ENCODE results near the gene SPTBN1. TPM values are rescaled to one million over a fixed set of nuclear protein-coding genes. Genes with fewer than 3 reads are reported as not detected.

The SPTBN1 gene
- total RNA-seq, 2 donors from 2014 or later: 415 to 524 TPM

- no peak for ATAC-seq (ENCODE audit: insufficient number of reproducible peaks, low FRiP score, low read depth)
These were observed 256.4 kb downstream of the SPTBN1 start for GRCh38 chr2:54712516-54712915.

GRCh38 chr2:54714996-54715395 is 258.9 kb downstream of the SPTBN1 start:
- no peaks in the 10 kb centered on the region for H3K9me3 ChIP-seq
- no peak for DNase-seq (ENCODE audit: low spot score)
- ATAC-seq (ENCODE audit: insufficient number of reproducible peaks, low FRiP score, low read depth): no peak
- H3K27ac ChIP-seq: no peak overlapping the region
- H3K4me1 ChIP-seq (ENCODE audit: control insufficient read depth in 1 of 2, low read depth in 2 of 2): no peaks in the 10 kb centered on the region
- H3K27me3 ChIP-seq (replicated peaks; ENCODE audit: insufficient read depth): no peaks in the 10 kb centered on the region
- no peak overlapping the region for H3K4me3 ChIP-seq
- no peaks in the 10 kb centered on the region for H3K36me3 ChIP-seq
- no peak for TF ChIP-seq CTCF (IDR thresholded peaks at IDR 0.05)

More at GRCh38 chr2:54712516-54712915, 256.4 kb downstream of the SPTBN1 start:
- no peak overlapping the region for H3K4me3 ChIP-seq
- no peaks in the 10 kb centered on the region for H3K27me3 ChIP-seq (replicated peaks; ENCODE audit: insufficient read depth)
- no peaks in the 10 kb centered on the region for H3K9me3 ChIP-seq
- DNase-seq (ENCODE audit: low spot score): no peak
- H3K4me1 ChIP-seq (ENCODE audit: control insufficient read depth in 1 of 2, low read depth in 2 of 2): peaks cover 3 to 16% of the 10 kb centered on the region in 2 donors
- TF ChIP-seq CTCF (IDR thresholded peaks at IDR 0.05): no peak
- no peaks in the 10 kb centered on the region for H3K36me3 ChIP-seq
- no peak overlapping the region for H3K27ac ChIP-seq

DNA sequence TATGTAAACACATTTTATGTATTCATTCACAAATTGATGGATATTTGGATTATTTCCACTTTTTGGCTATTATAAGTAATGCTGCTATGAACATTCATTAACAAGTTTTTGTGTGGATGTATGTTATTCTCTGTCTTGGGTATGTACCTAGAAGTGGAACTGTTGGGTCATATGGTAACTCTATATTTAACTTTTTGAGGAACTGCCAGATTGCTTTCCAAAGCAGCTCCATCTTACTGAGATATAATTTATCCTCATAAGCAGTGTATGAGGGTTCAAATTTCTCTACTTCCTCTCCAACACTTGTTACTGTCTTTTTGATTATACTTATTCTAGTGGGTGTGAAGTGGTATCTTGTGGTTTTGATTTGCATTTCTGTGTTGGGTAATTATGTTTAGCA is 260.2 kb downstream of the SPTBN1 start:
- H3K4me1 ChIP-seq (ENCODE audit: control insufficient read depth in 1 of 2, low read depth in 2 of 2): no peaks in the 10 kb centered on the region
- no peak for ATAC-seq (ENCODE audit: insufficient number of reproducible peaks, low FRiP score, low read depth)

GRCh38 chr2:54720563-54720962 is 264.4 kb downstream of the SPTBN1 start:
- Histone ChIP-seq H3K36me3 (no peaks in the 10 kb centered on the region), H3K27me3 (replicated peaks; ENCODE audit: insufficient read depth) (no peaks in the 10 kb centered on the region), H3K4me3 (no peak overlapping the region), H3K9me3 (no peaks in the 10 kb centered on the region), H3K4me1 (ENCODE audit: control insufficient read depth in 1 of 2, low read depth in 2 of 2) (peaks cover 0 to 12% of the 10 kb centered on the region in 2 donors), H3K27ac (no peak overlapping the region)
- DNase-seq (ENCODE audit: low spot score) (no peak), ATAC-seq (ENCODE audit: insufficient number of reproducible peaks, low FRiP score, low read depth) (no peak)
- TF ChIP-seq CTCF (IDR thresholded peaks at IDR 0.05): no peak

More for the DNA sequence above, 260.2 kb downstream of the SPTBN1 start:
- Histone ChIP-seq H3K4me3 (no peak overlapping the region), H3K9me3 (no peaks in the 10 kb centered on the region), H3K27ac (no peak overlapping the region), H3K36me3 (no peaks in the 10 kb centered on the region), H3K27me3 (replicated peaks; ENCODE audit: insufficient read depth) (no peaks in the 10 kb centered on the region)
- DNase-seq (ENCODE audit: low spot score): no peak
- no peak for TF ChIP-seq CTCF (IDR thresholded peaks at IDR 0.05)

Other genes with a start within 250 kb of the SPTBN1 start
- under 1 TPM in 1 of 2 donors, not detected in 1; 0.14 TPM for gene TSPYL6, start 200.1 kb upstream of the SPTBN1 start, total RNA-seq